Cardiac ventricle fibroblast (primary cell): ENCODE results near the gene YIF1A. TPM values are rescaled to one million over a fixed set of nuclear protein-coding genes. Genes with fewer than 3 reads are reported as not detected.

Experiments used
- total RNA-seq: library from RNA; depleted of rRNA; stranded (reverse); fragments of >200 nt; gene quantifications from 2 replicates; pipeline ENCODE4 v1.2.3, GENCODE V29; 2015

YIF1A gene, protein sequence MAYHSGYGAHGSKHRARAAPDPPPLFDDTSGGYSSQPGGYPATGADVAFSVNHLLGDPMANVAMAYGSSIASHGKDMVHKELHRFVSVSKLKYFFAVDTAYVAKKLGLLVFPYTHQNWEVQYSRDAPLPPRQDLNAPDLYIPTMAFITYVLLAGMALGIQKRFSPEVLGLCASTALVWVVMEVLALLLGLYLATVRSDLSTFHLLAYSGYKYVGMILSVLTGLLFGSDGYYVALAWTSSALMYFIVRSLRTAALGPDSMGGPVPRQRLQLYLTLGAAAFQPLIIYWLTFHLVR
- total RNA-seq, result 98.8 and 111 TPM in 2 replicates

DNA sequence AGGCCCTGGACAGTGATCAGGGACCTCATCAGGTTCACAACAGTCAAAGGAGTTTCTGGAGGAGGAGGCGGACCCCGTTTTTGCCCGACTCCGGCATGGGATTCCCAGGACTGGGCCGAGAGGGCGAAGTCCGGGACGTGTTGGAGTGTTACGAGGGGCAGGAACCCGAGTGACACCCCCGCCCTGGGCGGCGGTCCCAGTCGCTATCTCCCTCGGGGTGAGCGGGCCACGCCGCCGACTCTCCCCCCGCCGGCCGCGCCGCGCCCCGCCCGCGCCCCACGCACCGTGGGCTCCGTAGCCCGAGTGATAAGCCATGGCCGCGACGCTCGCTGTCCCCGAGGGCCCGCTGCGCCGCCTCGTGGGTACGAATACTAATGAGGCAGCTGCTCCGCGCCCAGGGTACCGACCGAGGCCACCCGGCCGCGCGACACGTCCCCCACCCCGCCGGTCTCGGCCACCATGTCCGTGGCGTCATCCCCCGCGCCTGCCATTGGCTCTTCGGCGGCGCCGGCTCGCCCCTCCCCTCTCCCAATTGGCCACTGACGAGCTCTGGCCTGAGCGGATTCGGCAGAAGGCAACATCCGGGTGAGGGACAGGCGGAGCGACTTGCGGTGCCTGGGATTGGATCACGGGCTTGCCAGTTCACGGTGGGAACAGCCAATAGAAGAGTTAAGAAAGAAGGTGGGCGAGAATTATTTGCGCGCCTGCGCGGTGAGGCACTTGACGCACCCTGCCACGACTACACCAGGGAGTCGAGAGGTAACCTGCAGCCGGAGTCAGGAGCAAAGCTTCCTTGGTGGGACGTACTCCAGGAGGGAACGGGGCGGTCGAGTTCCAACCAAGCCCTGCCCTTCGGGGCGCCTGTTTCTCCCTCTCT is at the start of gene YIF1A:
Gene YIF1A, minus strand, starts transcription at position 473 of the 877 bp plus-strand sequence. Its CDS starts 158 bp downstream, at position 315.

DNA sequence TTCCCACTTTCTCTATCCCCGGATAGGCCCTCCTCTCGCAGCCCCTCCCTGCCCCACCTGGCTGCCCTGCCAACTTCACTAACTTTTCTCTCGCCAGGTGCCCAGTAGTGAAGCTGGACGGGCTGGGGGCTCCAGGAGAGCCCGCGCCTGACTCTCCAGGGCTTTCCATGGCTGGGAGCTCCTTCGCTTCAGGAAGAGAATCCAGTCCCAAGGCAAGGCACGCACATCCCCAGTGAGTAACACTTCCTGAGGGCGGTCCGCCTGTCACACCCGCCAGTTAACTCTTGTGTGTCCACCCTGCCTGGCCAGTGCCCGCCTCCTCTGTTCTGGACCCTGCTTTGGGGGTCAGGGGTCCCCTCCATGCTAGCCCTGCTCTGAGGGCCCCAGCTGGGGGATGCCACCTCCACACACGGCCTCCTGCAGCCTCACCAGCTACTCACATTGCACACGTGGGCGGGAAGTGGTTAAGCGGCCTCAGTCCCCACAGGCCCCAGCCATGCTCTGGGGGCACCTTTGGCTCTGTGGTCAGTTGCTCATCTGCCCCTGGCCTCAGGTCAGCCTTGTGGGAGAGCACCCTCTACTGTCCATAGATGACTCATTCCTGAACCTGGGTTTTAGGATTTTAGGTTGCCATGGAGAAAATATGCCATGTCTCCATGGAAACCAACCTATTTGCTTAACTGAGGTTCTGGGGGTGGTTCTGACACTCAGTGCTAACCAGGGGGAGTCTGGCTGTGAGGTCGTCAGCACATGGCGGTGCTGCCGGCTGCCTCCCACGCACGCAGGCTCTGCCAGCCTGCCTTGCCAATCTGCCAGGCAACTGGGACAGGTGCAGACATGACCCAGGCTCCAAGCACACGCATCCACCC is 47.5 kb upstream of the YIF1A start, which contains the start of gene RIN1:
Gene RIN1, minus strand, starts transcription at position 201 of the 869 bp plus-strand sequence. Its CDS starts 32 bp downstream, at position 169.

DNA sequence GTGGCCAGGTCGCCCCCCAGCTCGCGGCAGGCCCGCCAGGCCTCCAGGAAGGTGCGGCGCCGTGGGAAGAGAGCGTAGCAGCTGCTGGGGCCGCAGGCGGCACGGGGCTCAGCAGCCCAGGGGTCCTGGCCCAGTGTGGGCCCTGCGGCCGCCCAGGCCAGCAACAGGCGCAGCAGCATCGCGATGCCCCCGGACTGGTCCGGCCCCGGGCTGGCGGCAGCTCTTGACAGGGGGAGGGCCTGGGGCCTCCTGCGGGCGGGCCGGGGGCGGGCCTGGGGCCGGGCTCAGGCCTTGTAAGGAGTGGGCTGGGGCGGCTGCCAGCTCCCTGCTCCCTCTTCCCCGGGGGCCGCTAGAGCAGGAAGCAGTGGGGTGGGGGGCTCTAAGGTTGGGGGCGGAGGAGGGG is 27.9 kb upstream of the YIF1A start, which contains the start of gene CD248:
Gene CD248, minus strand, starts transcription at position 196 of the 403 bp plus-strand sequence. Its CDS starts 17 bp downstream, at position 179.

DNA sequence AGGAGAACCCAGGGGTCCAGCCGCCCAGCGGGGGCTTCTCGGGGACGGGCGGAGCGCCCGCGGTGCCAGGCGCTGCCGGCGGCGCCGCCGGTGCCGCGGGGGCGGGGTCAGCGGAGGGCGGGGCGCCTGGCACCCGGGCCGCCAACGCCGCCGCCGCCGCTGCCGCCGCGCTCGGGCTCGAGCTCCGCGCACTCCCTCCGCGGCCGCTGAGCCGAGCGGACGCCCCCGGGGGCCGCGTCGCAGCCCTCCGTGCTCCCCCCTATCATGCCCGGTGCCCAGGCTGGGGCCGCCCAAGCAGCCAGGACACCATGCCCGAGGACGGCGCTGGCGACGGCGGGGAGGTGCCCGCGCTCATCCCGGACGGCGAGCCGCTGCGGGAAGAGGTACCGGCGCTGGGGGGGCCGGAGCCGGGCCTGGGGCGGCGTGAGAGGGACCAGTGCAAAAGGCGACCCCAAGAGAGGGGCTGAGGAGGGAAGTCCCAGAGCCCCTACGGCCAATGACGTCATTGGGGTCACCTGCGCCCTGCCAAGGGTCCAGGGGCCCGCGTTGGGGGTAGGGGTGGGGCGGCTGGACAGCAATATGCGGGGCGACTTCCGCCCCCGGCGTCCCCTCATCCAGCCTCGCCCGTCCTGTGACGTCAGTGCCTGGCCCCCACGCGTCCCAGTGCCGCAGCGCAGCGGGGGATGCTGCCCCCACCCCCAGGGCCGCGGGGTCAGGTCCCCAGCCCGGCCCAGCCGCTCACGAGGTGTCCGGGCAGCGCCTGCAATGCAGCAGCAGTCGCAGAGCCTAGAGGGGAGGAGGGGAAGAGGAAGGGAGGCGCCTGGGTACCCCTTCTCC is 3.0 kb upstream of the YIF1A start, which contains the start of gene TMEM151A:
Gene TMEM151A, plus strand, starts transcription at position 189 of the 837 bp plus-strand sequence. Its CDS starts 120 bp downstream, at position 309.

DNA sequence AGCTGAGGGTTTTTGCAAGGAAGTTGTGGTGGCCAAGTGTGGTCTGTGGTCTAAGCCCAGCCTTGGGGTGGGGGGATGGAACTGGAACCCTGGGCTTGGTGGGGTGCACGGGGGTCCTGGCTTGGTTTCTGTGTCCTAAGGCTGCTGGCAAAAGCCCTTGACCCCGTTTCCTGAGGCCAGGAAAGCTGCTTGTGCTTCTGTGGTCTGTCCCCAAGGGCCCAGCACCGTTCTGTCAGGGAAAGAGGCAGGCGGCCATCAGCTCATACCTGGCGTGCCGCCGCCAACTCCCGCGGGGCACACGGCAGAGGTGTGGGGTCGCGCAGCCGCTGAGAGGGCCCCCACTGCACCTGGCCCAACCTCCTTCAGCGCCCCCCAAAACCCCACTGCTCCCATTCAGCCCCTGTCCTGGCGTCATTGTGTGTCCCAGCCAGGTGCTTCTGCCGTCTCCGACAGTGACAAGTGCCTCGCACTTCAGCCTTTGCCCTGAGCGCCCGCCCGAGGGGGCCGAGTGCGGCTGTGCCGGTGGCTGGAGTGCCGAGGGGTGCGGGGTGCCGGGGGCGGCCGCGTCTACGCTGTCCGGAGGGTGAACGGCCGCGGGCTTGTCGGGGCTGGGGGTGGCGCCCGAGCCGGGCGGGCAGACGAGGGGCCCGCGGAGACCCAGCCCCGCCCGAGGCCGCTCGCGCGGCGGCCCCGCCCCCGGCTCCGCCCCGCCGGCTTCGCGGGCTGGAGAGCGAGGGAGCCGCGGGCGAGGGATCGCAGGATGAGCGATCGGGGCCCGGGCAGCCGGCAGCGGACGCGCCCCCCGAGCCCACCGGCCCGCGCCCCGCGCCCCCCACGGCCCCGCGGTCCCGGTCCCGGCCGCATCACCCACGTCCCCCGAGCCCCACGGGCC is 11.2 kb downstream of the YIF1A start, which contains the start of gene CNIH2:
Gene CNIH2, plus strand, starts transcription at position 705 of the 892 bp plus-strand sequence. CDS start 282 bp downstream, outside the sequence.

DNA sequence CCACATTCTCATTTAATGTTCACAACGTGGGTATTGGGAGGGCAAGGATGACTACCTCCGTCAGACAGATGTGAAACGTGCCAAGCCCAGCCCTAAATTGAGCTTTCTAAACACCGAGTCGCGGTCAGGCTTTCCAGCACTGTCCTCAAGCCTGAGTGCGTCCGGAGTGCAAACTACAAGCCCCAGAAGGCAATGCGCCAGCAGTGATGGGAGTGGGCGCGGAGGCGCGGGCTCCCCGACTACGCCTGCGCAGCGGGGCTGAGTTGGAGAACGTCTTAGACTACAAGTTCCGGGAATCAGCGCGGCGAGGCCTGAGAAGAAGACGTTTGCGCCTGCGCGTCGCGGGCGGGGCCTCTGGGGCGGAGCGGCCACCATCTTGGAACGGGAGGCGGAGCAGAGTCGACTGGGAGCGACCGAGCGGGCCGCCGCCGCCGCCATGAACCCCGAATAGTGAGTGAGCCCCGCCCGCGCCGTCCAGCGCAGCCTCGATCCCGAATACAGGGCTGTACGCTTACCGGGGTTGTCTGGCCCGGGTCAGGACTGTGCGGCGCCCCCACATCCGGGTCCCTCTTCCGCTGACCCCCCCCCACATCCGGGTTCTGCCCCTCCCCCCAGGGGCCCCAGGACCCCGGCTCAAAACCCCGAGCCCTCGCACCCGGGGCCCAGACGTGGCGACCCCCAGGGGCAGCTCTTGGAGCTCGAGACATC is 20.5 kb downstream of the YIF1A start, which contains the start of gene RAB1B:
Gene RAB1B, plus strand, starts transcription at position 396 of the 708 bp plus-strand sequence. Its CDS starts 41 bp downstream, at position 437.

Other genes starting within 250 kb of the YIF1A start
- gene GAL3ST3, start 240.0 kb downstream of the YIF1A start, total RNA-seq, result not detected in 2 replicates
- gene SF3B2, start 236.8 kb downstream of the YIF1A start, total RNA-seq, result 109 and 119 TPM in 2 replicates
- gene PACS1, start 218.9 kb downstream of the YIF1A start, total RNA-seq, result 45.5 and 51.7 TPM in 2 replicates
- 12.5 and 15.1 TPM in 2 replicates for gene KLC2, start 31.4 kb downstream of the YIF1A start, total RNA-seq
- gene RAB1B, start 20.5 kb downstream of the YIF1A start, total RNA-seq, result 93.4 and 96.5 TPM in 2 replicates
- 0.34 TPM in 1 of 2 replicates, not detected in the other for gene CNIH2, start 11.0 kb downstream of the YIF1A start, total RNA-seq
- not detected in 2 replicates for gene TMEM151A, start 2.8 kb upstream of the YIF1A start, total RNA-seq
- 258 and 278 TPM in 2 replicates for gene CD248, start 27.9 kb upstream of the YIF1A start, total RNA-seq
- 18.1 and 24.7 TPM in 2 replicates for gene RIN1, start 47.3 kb upstream of the YIF1A start, total RNA-seq
- gene BRMS1, start 56.0 kb upstream of the YIF1A start, total RNA-seq, result 29.3 and 43.7 TPM in 2 replicates
- gene B4GAT1, start 58.5 kb upstream of the YIF1A start, total RNA-seq, result 28.5 and 35.6 TPM in 2 replicates
- gene SLC29A2, start 82.6 kb upstream of the YIF1A start, total RNA-seq, result 0.20 TPM in 1 of 2 replicates, not detected in the other
- gene NPAS4, start 131.9 kb upstream of the YIF1A start, total RNA-seq, result not detected in 2 replicates
- gene MRPL11, start 149.7 kb upstream of the YIF1A start, total RNA-seq, result 47.5 and 49.5 TPM in 2 replicates
- gene PELI3, start 177.8 kb upstream of the YIF1A start, total RNA-seq, result 6.8 and 9.0 TPM in 2 replicates
- gene DPP3, start 191.3 kb upstream of the YIF1A start, total RNA-seq, result 16.1 and 20.1 TPM in 2 replicates
- 39.4 and 49.4 TPM in 2 replicates for gene BBS1, start 221.5 kb upstream of the YIF1A start, total RNA-seq